Left cardiac atrium (tissue), 4 donors: ENCODE results near the gene TNNT2. TPM values are rescaled to one million over a fixed set of nuclear protein-coding genes. Genes with fewer than 3 reads are reported as not detected.

Experiments used
- ATAC-seq, 2 donors: fragments of 200-7000 bp; cut with Tn5 transposase; one replicate each; pipeline ENCODE4 v1.9.1; 2020; ENCODE audit warnings: mild to moderate bottlenecking in 2 of 2, moderate library complexity in 2 of 2
- DNase-seq: peaks from one replicate; pipeline ENCODE4 v3.0.0-alpha.2; 2020
- intact Hi-C, 2 donors: fragments of 100-400 bp; cut with DNase I; formaldehyde crosslinking; loops; one replicate each; pipeline versions ENCODE4 v1.14.1 to v1.15.1; 2022 to 2023
- total RNA-seq, 2 donors: library from RNA; stranded (reverse); fragmentation: NEBNext Ultra II Directional; extraction: Animal tissue kit (Norgen Biotek cat#: 25700); gene quantifications; one replicate each; pipeline ENCODE4 v1.2.1, GENCODE V29; 2021
- donor health status: DM: no; HTN: yes; CAD: no.
- donor health status: DM: no; HTN: yes; CAD: no; lungs with severe emphysema.
- donor health status: DM: yes; HTN: yes; CAD: no.
- donor health status: Dilated cardiomyopathy.

TNNT2 gene
- total RNA-seq, 2 donors from 2014 or later: 4,860 to 5,317 TPM

DNA sequence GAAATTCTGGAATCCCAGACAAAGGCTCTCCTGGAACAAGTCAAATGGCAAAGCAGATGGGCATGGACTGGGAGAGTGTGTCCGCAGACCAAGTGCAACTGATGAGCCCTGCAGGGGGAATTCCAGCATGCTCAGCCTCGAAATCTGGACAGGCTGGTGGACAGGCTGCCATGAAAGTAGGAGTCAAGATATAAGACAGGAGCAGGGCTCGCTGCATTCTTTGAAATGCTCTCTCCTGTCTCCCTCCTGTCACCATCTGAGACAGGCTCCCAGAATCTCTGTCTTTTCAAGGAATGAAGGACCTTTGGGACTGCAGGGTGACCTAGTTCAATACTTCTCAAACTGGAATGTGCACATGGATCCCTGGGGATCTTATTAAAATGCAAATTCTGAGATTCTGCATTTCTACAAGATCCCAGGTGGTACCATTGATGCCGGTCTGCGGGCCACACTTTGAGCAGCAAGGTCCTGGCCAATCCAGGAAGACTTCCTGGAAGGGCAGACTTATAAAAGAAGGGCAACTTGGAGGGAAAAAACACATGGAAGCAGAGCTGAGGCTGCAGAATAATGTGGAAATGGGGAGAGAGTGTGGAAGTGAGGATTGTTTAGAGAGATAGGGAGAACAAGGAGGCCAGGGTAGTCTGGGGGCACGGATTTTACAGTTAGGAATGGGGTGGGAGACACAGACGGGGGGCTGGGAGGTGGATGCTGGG, 29.8 kb downstream of the TNNT2 start:
- ATAC-seq: no peak

DNA sequence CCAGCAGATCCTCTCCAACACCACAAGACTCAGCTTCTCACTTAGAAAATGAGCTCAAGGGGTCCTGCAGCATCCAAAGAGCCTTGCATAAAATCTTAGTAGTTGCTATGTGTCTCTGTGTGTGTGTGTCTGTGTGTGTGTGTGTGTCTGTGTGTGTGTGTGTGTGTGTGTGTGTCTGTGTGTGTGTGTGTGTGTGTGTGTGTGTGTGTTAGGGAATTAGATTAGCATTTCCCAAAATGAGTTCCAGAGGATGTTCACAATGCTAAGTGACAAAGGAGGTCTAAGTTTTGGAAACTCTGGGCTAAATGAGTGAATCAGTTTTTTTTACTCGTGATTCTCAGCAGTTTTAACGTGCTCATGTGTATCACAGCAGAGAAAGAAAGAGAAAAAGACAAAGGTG, 30.5 kb downstream of the TNNT2 start:
- intact Hi-C loops: loop anchor here (2.0 to 5.0 kb wide), 3 partner anchors 60 to 95 kb away; no protein-coding TSS in a partner anchor
- ATAC-seq: peak in 1 of 2 donors; percentile 1
- DNase-seq: no peak

More for the DNA sequence above, 29.8 kb downstream of the TNNT2 start:
- intact Hi-C loops: loop anchor here (2.0 to 5.0 kb wide), 3 partner anchors 60 to 95 kb away; no protein-coding TSS in a partner anchor
- DNase-seq: no peak

DNA sequence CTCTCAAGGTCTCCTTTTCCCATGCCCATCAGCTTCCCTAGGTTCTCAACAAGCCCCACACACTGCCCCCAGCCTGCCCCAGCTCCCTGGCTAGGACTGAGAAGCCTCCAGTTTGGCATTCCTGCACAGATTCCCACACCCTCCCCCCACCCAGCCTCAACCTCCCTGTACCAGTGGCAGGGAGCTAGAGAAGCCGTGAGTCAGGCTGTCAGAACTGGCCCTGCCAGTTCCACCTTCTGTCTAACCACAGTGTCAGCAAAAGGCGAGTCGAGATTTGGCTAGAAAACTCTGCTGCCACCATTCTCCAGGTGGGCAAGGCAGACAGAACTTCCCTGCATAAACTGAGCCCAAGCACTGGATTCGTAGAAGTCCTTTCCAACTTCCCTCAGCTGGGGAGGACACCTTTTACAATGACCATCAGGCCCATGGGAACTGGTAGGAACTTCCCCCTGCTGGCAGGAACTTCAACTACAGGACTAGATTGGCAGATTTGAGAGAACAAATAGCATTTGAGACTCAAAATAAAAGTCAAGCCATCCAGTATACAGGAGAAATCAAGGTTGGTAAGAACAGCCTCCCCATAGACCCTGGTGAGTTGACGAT, 31.0 kb downstream of the TNNT2 start:
- DNase-seq (peak; percentile 25), ATAC-seq (peak; percentile 30 to 60)
- intact Hi-C loops: loop anchor here (2.0 to 5.0 kb wide), 3 partner anchors 61 to 94 kb away; no protein-coding TSS in a partner anchor

DNA sequence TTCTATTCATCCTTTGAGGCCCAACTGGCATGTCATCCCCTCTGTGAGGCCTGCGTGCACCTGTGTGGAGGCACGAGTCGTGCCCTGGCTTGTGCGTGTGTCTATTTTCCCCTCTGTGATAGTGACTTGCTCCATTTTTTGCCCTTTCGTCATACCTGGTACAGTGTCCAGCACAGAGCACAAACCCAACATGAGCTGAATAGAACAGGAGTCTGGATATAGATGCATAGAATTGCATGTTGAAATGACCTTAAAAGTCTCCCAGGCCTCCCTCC, 32.5 kb downstream of the TNNT2 start:
- ATAC-seq: no peak
- intact Hi-C loops: loop anchor here (5.0 kb wide), 2 partner anchors 62 to 93 kb away; no protein-coding TSS in a partner anchor
- DNase-seq: no peak

DNA sequence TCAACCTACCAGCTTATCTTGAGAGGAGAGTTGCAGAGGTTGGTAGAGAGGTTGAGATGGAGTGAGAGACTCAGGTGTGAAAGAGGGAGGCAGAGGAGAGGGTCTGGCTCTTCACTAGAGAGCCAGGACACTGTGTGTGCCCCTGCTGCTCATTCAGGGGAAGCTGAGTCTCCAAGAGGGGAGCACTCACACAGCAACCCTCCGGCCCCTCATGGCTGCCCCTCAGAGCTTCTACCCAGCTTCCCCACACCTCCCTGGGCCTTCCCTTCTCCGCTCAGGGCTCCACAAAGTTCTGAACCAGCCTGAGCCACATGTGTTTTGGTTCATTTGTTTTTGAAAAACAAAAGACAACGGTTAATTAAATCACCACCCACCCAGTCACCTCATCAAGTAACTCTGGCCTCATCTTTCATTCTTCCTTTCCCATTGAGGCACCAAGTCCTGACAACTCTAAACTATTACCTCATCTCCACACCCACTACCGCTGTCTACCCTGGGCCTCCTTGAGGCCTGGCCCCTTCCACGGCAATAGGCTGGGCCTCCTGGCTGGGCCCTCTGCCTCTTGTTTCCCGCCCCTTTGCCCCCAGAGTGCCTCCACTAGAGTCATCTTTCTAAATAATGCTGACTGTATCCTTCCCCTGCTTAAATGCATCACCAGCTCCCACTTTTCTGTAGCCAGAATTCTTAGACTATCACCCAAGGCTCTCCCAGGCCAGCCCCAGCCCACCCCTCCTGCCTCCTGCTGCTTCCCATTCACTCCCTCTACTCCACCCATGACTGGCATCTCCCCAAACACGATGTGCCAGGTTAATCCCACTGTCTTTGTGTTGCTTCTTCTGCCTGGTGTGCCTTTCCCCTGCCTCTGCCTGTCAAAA, 33.0 kb downstream of the TNNT2 start:
- peak; percentile 4 for DNase-seq
- intact Hi-C loops: loop anchor here (5.0 kb wide), 2 partner anchors 63 to 92 kb away; no protein-coding TSS in a partner anchor
- ATAC-seq: no peak

DNA sequence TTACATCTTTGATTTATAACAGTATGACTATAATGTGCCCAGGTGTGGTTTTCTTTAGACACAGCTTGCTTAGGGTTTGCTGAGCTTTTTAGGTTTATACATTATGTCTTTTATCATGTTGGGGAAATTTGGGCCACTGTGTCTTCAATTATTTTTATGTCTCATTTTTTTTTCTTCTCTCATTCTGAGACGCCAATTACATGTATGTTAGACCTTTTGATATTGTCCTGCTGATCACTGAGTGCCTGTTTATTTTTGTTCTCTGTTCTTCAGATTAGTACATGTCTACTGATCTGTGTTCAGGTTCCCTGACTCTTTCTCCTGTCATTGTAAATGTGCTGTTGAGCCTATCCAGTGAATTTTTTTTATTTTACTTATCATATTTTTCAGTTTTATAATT, 36.1 kb downstream of the TNNT2 start:
- ATAC-seq (no peak), DNase-seq (no peak)
- intact Hi-C loops: no loop called here

DNA sequence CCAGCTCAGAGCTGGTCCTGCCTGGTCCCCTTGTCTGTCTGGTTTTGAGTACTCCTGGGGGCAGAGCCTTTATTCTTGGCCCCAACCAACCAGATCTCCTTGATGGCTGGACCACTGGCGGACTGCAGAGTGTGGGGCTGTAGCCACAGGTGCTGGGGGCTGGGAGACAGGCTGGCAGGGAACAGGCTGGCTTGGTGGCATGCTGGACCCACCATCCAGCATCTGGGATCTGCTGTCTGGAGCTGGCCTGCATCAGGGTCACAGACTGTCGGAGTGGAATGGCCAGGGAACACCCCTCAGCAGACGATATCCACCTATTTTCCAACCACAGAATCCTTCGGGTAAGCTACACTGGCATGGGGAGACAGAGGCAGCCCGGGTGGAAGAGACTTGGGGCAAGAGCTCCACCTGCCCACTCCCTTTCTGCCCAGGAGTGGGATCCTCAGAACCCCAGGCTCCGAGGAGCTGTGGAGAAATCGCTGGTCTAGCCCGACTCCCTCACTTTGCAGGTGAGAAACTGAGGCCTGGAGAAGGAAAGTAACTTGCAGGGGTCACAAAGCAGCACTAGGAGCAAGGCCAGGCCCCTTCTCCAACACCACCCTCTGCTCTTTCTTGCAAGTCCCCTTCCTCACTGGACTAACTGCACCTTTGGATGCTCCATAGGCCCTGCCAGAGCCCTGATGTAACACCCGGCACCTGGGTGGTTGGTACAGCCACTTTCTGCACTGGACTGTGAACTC, 40.6 kb downstream of the TNNT2 start:
- ATAC-seq (no peak), DNase-seq (no peak)
- intact Hi-C loops: no loop called here

DNA sequence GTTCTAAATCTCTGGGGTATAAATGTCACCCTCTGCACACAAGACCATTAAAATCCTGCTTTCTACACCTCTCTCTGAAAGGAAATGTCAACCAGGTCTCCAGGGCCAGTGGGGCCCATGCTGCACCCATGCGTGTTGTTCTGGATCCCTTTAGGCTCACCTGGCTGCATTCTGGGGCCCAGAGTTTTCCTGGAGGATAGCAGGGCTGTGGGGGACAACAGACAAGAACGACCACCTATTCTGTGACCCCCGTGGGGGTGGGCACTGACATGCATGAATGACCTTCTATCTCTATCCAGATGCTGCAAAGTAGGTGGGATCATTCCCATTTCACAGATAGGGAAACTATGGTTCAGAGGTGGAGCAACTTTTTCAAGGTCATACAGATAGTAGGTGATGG, 41.6 kb downstream of the TNNT2 start:
- ATAC-seq: no peak
- intact Hi-C loops: no loop called here
- DNase-seq: no peak

DNA sequence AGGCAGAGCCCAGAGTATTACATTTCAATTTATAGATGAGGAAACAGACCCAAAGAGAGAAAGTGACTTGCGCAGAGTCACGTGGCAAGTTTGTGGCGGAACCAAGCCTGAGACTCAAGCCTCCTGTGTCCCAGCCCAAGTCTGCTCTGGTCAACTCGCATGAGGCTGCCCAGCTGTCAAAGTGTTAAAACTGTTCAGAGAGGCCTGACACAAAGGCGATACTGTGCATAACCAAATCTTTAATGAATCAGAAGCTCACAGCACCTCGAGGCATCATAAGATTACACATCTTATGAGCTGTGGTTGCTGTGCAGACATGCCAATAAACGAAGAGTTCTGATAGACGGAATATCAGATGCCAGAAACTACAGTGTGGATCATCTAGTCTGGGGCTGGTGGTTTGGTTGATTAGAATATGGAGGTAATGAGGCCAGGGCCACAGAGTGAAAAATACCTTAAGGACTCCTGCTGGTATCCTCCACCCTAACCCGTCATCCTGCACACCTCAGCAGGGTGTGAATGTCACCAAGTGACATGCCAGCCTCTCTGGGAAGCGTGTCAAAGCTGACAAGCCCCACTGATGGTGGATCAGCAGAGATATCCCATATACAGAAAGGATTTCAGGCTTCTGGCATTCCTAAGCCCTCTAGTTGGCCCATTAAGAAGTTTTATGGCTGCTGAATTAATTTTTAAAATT, 42.2 kb downstream of the TNNT2 start:
- ATAC-seq (peak in 1 of 2 donors; percentile 46), DNase-seq (no peak)
- intact Hi-C loops: no loop called here

DNA sequence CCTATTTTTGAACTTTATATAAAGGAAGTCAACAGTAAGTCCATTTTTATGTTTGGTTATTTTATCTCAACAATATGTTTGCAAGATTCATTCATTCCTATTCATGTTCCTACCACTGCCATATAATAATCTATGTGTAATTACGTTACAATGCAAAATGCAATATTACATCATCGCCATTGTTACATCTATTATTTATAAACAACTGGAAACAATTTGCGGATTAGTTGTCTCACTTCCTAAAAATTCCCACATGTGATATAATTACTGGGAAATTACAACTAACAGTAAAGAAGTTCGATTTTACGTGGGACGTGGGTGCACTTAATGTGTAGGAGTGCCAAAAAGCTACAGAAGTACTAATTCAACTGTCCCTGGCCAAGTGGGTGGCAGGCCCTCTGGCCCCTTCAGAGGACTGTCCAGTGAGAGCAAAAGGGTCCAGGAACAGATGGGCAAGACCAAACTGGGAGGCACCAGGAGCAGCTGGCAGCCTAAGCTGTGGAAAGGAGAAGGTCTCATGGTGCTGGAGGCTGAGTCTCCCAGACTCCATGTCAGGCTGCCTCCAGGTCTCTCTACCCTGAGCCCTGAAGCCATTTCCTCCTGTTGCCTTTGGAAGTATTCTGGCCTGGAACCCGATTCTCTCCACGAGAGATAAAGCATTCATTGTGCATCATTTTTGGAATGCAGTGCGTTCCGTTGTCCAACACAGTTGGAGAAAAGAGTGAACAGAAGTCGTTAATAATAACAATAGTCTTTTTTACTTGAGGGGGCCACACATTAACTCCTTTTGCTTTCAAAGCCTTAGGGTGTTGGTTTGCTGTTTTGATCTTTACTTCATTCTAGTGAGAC, 42.9 kb downstream of the TNNT2 start:
- ATAC-seq (no peak), DNase-seq (no peak)
- intact Hi-C loops: no loop called here

DNA sequence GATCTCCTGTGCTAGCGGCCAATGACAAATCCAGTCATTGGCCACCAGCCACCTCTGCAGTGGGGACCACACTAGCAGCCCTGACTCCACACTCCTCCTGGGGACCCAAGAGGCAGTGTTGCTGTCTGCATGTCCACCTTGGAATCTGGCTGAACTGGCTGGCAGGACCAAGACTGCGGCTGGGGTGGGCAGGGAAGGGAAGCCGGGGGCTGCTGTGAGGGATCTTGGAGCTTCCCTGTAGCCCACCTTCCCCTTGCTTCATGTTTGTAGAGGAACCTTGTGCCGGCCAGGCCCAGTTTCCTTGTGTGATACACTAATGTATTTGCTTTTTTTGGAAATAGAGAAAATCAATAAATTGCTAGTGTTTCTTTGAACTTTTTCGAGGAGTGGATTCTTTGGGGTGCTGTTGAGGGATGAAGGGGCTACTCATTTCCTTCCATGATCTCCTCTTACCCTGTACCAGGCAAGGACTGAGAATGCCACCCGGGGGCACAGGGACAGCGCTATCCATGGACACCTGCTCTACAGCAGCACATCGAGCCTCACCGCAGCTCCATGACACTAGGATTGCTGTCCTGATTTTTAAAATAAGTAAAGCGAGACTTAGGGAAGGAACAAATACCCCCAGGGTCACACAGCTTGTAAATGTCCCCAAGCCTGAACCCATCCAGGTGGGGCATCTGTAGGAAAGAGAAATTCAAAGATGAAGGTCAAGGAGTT, 44.7 kb downstream of the TNNT2 start:
- ATAC-seq (no peak), DNase-seq (no peak)
- intact Hi-C loops: no loop called here

DNA sequence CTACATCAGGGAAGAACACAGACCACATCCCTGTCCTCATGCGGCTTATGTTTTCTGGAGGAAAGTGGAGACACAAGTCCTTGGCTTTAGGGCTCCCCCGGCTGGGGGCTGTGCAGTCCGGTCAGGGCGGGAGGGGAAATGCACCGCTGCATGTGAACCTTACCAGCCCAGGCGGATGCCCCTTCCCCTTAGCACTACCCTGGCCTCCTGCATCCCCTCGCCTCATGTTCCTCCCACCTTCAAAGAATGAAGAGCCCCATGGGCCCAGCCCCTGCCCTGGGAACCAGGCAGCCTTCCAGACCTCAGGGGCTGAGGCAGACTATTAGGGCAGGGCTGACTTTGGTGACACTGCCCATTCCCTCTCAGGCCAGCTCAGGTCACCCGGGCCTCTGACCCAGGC, 45.5 kb downstream of the TNNT2 start:
- ATAC-seq: no peak

DNA sequence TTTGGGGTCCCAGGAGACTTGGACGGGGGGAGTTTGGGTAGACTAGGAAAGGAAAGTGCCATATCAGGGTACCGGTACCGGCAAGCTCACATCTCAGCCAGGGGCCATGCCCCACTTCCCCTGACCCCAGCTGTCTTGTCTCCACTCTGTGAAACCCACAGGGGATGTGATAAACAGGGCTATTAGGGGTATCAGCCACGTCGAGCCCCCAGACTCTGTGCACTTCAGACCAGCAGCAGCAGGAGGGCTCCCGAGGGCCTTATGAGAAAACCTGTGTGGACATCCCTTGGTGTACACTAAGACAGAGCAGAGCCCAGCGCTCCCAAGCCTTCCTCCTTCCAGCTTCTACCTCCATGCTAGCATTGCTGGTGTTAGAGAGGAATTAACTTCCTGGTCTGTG, 46.3 kb downstream of the TNNT2 start:
- DNase-seq (no peak), ATAC-seq (no peak)
- intact Hi-C loops: no loop called here

More for the DNA sequence above, 45.5 kb downstream of the TNNT2 start:
- intact Hi-C loops: no loop called here
- no peak for DNase-seq

DNA sequence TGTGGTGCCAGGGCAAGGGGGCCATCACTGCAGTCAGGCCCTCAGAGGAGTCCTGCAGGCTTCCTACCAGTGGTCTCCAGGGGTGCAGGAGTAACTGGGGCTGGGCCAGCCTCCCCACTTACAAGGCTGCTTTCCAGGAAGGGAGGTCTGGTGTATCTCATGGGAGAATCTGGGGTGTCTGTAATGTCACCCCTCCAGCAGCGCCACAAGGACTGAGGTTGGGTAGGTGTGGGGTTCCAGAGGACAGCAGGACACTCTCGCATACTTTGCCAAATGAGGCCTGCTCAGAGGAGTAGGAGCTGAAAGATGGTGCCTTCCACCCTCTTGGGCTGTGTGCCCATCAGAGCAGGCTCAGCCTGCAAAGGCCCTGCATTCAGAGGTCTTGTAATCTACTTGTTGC, 46.9 kb downstream of the TNNT2 start:
- DNase-seq: no peak
- peak; percentile 12 to 17 for ATAC-seq
- intact Hi-C loops: no loop called here

DNA sequence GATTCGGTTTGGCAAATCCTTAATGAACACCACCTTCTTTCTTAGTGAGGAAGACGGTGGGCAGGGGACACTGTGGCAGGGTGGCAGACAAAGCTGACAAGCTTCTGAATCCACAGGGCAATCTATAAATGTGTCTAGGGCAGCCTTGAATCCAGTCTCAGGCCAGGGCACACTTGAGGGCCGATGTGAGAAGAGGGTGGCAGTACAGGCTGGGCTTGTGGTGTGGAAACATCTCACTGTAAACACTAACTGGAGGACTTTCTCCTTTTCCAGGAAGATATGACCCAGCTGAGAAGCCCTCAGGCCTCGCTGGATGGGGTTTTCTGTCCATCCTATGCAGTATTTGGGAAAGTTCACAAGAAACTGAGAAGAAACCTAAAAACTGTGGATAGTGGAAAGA, 47.7 kb downstream of the TNNT2 start:
- DNase-seq: no peak
- intact Hi-C loops: no loop called here
- peak; percentile 26 to 59 for ATAC-seq

DNA sequence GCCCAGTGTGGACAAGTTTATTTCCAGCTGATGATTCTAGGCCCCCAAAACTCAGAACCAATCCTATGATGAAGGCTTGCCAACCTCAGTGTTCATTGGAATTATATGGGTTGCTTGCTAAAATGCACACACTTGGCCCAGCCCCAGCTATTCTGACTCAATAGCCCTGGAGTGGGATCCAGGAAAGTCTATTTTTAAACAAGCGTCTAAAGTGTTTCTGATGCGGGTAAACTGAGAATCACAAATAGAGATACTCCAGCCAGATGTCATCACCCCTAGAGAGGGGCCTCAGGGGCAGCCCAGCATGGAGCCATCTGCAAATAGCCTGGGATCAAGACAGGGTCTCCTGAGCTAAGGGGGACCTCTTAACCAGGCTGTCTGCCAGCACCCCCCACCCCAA, 48.2 kb downstream of the TNNT2 start:
- intact Hi-C loops: no loop called here
- peak; percentile 28 to 75 for ATAC-seq

DNA sequence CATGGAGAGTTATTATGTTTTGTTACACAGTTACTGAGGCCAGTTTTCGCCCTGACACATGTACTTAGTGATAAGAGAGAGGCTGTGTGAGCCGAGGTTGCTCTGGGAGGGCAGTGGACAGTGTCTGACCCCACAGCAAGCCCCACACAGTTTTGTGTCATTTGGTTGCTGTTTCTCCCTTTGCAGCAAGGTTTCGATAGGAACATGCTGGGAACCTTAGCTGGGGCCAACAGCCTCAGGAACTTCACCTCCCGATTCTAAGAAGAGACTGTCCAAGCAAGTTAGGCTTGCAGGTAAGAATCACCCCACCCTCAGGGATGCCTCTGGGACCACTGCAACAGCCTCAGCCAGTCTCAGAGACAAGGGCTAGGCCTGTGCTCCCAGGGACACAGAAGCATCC, 48.9 kb downstream of the TNNT2 start:
- DNase-seq: peak; percentile 7
- intact Hi-C loops: no loop called here
- ATAC-seq: peak in 1 of 2 donors; percentile 25

More for the DNA sequence above, 48.2 kb downstream of the TNNT2 start:
- peak; percentile 52 for DNase-seq
